ENCODE data around the gene ADGRB2.

ADGRB2 gene

GRCh38 chr1:31782421-31783410 is 18.6 kb upstream of the ADGRB2 start:
- Histone ChIP-seq H3K27me3 (ENCODE audit: insufficient read depth, low read length) (peaks cover 3% of the 10 kb centered on the region), H3K9me3 (ENCODE audit: low read length) (no peaks in the 10 kb centered on the region), H3K36me3 (ENCODE audit: insufficient read depth, low read length) (no peaks in the 10 kb centered on the region), H3K4me1 (ENCODE audit: insufficient read depth, low read length) (peaks cover 52% of the 10 kb centered on the region), H2AFZ (ENCODE audit: low read depth, low read length) (no peak overlapping the region), H3K4me3 (ENCODE audit: low read length) (no peak overlapping the region)

- H3K9me3 ChIP-seq (ENCODE audit: low read length): no peaks in the 10 kb centered on the region
- H3K27me3 ChIP-seq (ENCODE audit: insufficient read depth, low read length): peaks cover 11% of the 10 kb centered on the region
- H3K36me3 ChIP-seq (ENCODE audit: insufficient read depth, low read length): no peaks in the 10 kb centered on the region
- no peak overlapping the region for H3K4me3 ChIP-seq (ENCODE audit: low read length)
- no peak overlapping the region for H2AFZ ChIP-seq (ENCODE audit: low read depth, low read length)
- H3K4me1 ChIP-seq (ENCODE audit: insufficient read depth, low read length): peaks cover 48% of the 10 kb centered on the region
Measured at GRCh38 chr1:31781756-31782371, 17.7 kb upstream of the ADGRB2 start.

GRCh38 chr1:31781138-31781755 is 17.1 kb upstream of the ADGRB2 start:
- H2AFZ ChIP-seq (ENCODE audit: low read depth, low read length): no peak overlapping the region
- peaks cover 48% of the 10 kb centered on the region for H3K4me1 ChIP-seq (ENCODE audit: insufficient read depth, low read length)
- H3K4me3 ChIP-seq (ENCODE audit: low read length): no peak overlapping the region
- peaks cover 17% of the 10 kb centered on the region for H3K27me3 ChIP-seq (ENCODE audit: insufficient read depth, low read length)
- H3K9me3 ChIP-seq (ENCODE audit: low read length): no peaks in the 10 kb centered on the region
- no peaks in the 10 kb centered on the region for H3K36me3 ChIP-seq (ENCODE audit: insufficient read depth, low read length)

GRCh38 chr1:31780632-31781031 is 16.5 kb upstream of the ADGRB2 start:
- no peaks in the 10 kb centered on the region for H3K36me3 ChIP-seq (ENCODE audit: insufficient read depth, low read length)
- H3K4me1 ChIP-seq (ENCODE audit: insufficient read depth, low read length): peaks cover 46% of the 10 kb centered on the region
- no peak overlapping the region for H3K4me3 ChIP-seq (ENCODE audit: low read length)
- H3K27me3 ChIP-seq (ENCODE audit: insufficient read depth, low read length): peaks cover 22% of the 10 kb centered on the region
- no peaks in the 10 kb centered on the region for H3K9me3 ChIP-seq (ENCODE audit: low read length)
- no peak overlapping the region for H2AFZ ChIP-seq (ENCODE audit: low read depth, low read length)

- Histone ChIP-seq H3K36me3 (ENCODE audit: insufficient read depth, low read length) (no peaks in the 10 kb centered on the region), H3K9me3 (ENCODE audit: low read length) (peaks cover 3% of the 10 kb centered on the region), H2AFZ (ENCODE audit: low read depth, low read length) (no peak overlapping the region), H3K4me1 (ENCODE audit: insufficient read depth, low read length) (peaks cover 37% of the 10 kb centered on the region), H3K27me3 (ENCODE audit: insufficient read depth, low read length) (peaks cover 31% of the 10 kb centered on the region), H3K4me3 (ENCODE audit: low read length) (no peak overlapping the region)
Measured at GRCh38 chr1:31779687-31780086, 15.5 kb upstream of the ADGRB2 start.

GRCh38 chr1:31778763-31779488 is 14.8 kb upstream of the ADGRB2 start:
- Histone ChIP-seq H3K27me3 (ENCODE audit: insufficient read depth, low read length) (peaks cover 38% of the 10 kb centered on the region), H2AFZ (ENCODE audit: low read depth, low read length) (no peak overlapping the region), H3K9me3 (ENCODE audit: low read length) (peaks cover 3% of the 10 kb centered on the region), H3K4me1 (ENCODE audit: insufficient read depth, low read length) (peaks cover 30% of the 10 kb centered on the region), H3K36me3 (ENCODE audit: insufficient read depth, low read length) (no peaks in the 10 kb centered on the region), H3K4me3 (ENCODE audit: low read length) (no peak overlapping the region)

- Histone ChIP-seq H3K4me1 (ENCODE audit: insufficient read depth, low read length) (peaks cover 17% of the 10 kb centered on the region), H3K36me3 (ENCODE audit: insufficient read depth, low read length) (no peaks in the 10 kb centered on the region), H2AFZ (ENCODE audit: low read depth, low read length) (no peak overlapping the region), H3K4me3 (ENCODE audit: low read length) (no peak overlapping the region), H3K27me3 (ENCODE audit: insufficient read depth, low read length) (peaks cover 63% of the 10 kb centered on the region), H3K9me3 (ENCODE audit: low read length) (peaks cover 3% of the 10 kb centered on the region)
Measured at GRCh38 chr1:31776516-31776915, 12.4 kb upstream of the ADGRB2 start.

GRCh38 chr1:31776032-31776431 is 11.9 kb upstream of the ADGRB2 start:
- Histone ChIP-seq H3K36me3 (ENCODE audit: insufficient read depth, low read length) (no peaks in the 10 kb centered on the region), H2AFZ (ENCODE audit: low read depth, low read length) (no peak overlapping the region), H3K27me3 (ENCODE audit: insufficient read depth, low read length) (peaks cover 67% of the 10 kb centered on the region), H3K9me3 (ENCODE audit: low read length) (peaks cover 3% of the 10 kb centered on the region), H3K4me3 (ENCODE audit: low read length) (no peak overlapping the region), H3K4me1 (ENCODE audit: insufficient read depth, low read length) (peaks cover 17% of the 10 kb centered on the region)

GRCh38 chr1:31775210-31775999 is 11.3 kb upstream of the ADGRB2 start:
- Histone ChIP-seq H2AFZ (ENCODE audit: low read depth, low read length) (no peak overlapping the region), H3K27me3 (ENCODE audit: insufficient read depth, low read length) (peaks cover 74% of the 10 kb centered on the region), H3K9me3 (ENCODE audit: low read length) (peaks cover 3% of the 10 kb centered on the region), H3K4me1 (ENCODE audit: insufficient read depth, low read length) (peaks cover 16% of the 10 kb centered on the region), H3K36me3 (ENCODE audit: insufficient read depth, low read length) (no peaks in the 10 kb centered on the region), H3K4me3 (ENCODE audit: low read length) (no peak overlapping the region)

- peaks cover 3% of the 10 kb centered on the region for H3K9me3 ChIP-seq (ENCODE audit: low read length)
- H3K4me3 ChIP-seq (ENCODE audit: low read length): no peak overlapping the region
- H3K4me1 ChIP-seq (ENCODE audit: insufficient read depth, low read length): peaks cover 16% of the 10 kb centered on the region
- peaks cover 81% of the 10 kb centered on the region for H3K27me3 ChIP-seq (ENCODE audit: insufficient read depth, low read length)
- no peak overlapping the region for H2AFZ ChIP-seq (ENCODE audit: low read depth, low read length)
- no peaks in the 10 kb centered on the region for H3K36me3 ChIP-seq (ENCODE audit: insufficient read depth, low read length)
Measured at GRCh38 chr1:31774495-31774894, 10.4 kb upstream of the ADGRB2 start.

GRCh38 chr1:31773861-31774260 is 9.7 kb upstream of the ADGRB2 start:
- Histone ChIP-seq H2AFZ (ENCODE audit: low read depth, low read length) (no peak overlapping the region), H3K4me1 (ENCODE audit: insufficient read depth, low read length) (peaks cover 16% of the 10 kb centered on the region), H3K9me3 (ENCODE audit: low read length) (peaks cover 3% of the 10 kb centered on the region), H3K36me3 (ENCODE audit: insufficient read depth, low read length) (no peaks in the 10 kb centered on the region), H3K27me3 (ENCODE audit: insufficient read depth, low read length) (peaks cover 78% of the 10 kb centered on the region), H3K4me3 (ENCODE audit: low read length) (no peak overlapping the region)

- H3K4me3 ChIP-seq (ENCODE audit: low read length): no peak overlapping the region
Measured at GRCh38 chr1:31772669-31773248, 8.6 kb upstream of the ADGRB2 start.

More at GRCh38 chr1:31772669-31773248, 8.6 kb upstream of the ADGRB2 start:
- peaks cover 3% of the 10 kb centered on the region for H3K9me3 ChIP-seq (ENCODE audit: low read length)
- H3K36me3 ChIP-seq (ENCODE audit: insufficient read depth, low read length): no peaks in the 10 kb centered on the region
- peaks cover 16% of the 10 kb centered on the region for H3K4me1 ChIP-seq (ENCODE audit: insufficient read depth, low read length)
- H2AFZ ChIP-seq (ENCODE audit: low read depth, low read length): no peak overlapping the region
- H3K27me3 ChIP-seq (ENCODE audit: insufficient read depth, low read length): peaks cover 84% of the 10 kb centered on the region

Measured in neuron (in vitro differentiated cells).